H1 (cell line): ENCODE results near the gene HMG20A. TPM values are rescaled to one million over a fixed set of nuclear protein-coding genes. Genes with fewer than 3 reads are reported as not detected.

Experiments
- CTCF ChIA-PET: fragments of 300-600 bp; sonication (Branson Sonifier 250); formaldehyde crosslinking; loops from one replicate; lab custom pipeline; 2021; ENCODE audit not compliant: partially characterized antibody; lab: Charles Lee
- POLR2A ChIA-PET: fragments of 300-600 bp; sonication (Branson Sonifier 250); formaldehyde crosslinking; loops from one replicate; lab custom pipeline; 2021; ENCODE audit warnings: inconsistent platforms; ENCODE audit not compliant: partially characterized antibody; lab: Charles Lee
- DNase-seq, 2 experiments: peaks; one replicate each; pipeline versions ENCODE4 v3.0.0 to v3.0.0-alpha.2; 2010 to 2022; ENCODE audit warnings: low spot score in 2 of 2, low read depth in 1 of 2, mixed read lengths in 1 of 2
- FAIRE-seq: peaks from 2 replicates; lab custom pipeline; 2011; peaks lifted over from hg19 to GRCh38; lab: Jason Lieb, UNC
- H2AFZ ChIP-seq: 2 replicates; pipeline ENCODE4 v1.8.1; 2012; ENCODE audit warnings: low read length, inconsistent platforms
- H2AK5ac ChIP-seq: 2 replicates; pipeline ENCODE4 v1.6.1; 2013; ENCODE audit warnings: low read depth, low read length
- H2BK120ac ChIP-seq: replicated peaks from 2 replicates; pipeline ENCODE3; 2013; ENCODE audit warnings: low read depth, low read length, inconsistent platforms
- H2BK12ac ChIP-seq: 2 replicates; pipeline ENCODE4 v1.6.1; 2013; ENCODE audit warnings: low read depth, low read length
- H2BK15ac ChIP-seq: 2 replicates; pipeline ENCODE4 v1.6.1; 2013; ENCODE audit warnings: low read length
- H2BK20ac ChIP-seq: 2 replicates; pipeline ENCODE4 v1.6.1; 2013; ENCODE audit warnings: low read length
- H2BK5ac ChIP-seq: 2 replicates; pipeline ENCODE4 v1.6.1; 2013; ENCODE audit warnings: low read depth, low read length
- H3K14ac ChIP-seq: 2 replicates; pipeline ENCODE4 v1.6.1; 2013; ENCODE audit warnings: inconsistent platforms; ENCODE audit not compliant: insufficient read length
- H3K18ac ChIP-seq: 2 replicates; pipeline ENCODE4 v1.6.1; 2013; ENCODE audit warnings: low read length; ENCODE audit errors: extremely low read depth
- H3K23ac ChIP-seq: 2 replicates; pipeline ENCODE4 v1.6.1; 2013; ENCODE audit warnings: inconsistent platforms; ENCODE audit not compliant: insufficient read length
- H3K23me2 ChIP-seq: 2 replicates; pipeline ENCODE4 v1.6.1; 2013; ENCODE audit warnings: low read depth, low read length
- H3K27ac ChIP-seq: 2 replicates; pipeline ENCODE4 v1.6.1; 2011; ENCODE audit warnings: low read depth, low read length, inconsistent platforms
- H3K27me3 ChIP-seq, 4 experiments: replicated peaks in 1 of 4; 1 replicate in 1 of 4; 2 replicates in 3 of 4; pipeline versions ENCODE4 v1.6.1 to v1.8.1; 2011 to 2013; ENCODE audit warnings: low read length in 3 of 4, mild to moderate bottlenecking in 3 of 4, inconsistent platforms in 2 of 4, mixed read lengths in 2 of 4, moderate library complexity in 1 of 4; ENCODE audit not compliant: control insufficient read depth in 3 of 4, insufficient read depth in 3 of 4; ENCODE audit errors: extremely low read depth in 1 of 4
- H3K36me3 ChIP-seq, 4 experiments: 2 replicates each; pipeline versions ENCODE4 v1.6.1 to v1.8.1; 2011 to 2013; ENCODE audit warnings: mild to moderate bottlenecking in 4 of 4, low read length in 3 of 4, moderate library complexity in 2 of 4, control low read depth in 1 of 4, inconsistent platforms in 1 of 4; ENCODE audit not compliant: insufficient read depth in 4 of 4, control insufficient read depth in 2 of 4
- H3K4ac ChIP-seq: replicated peaks from 2 replicates; pipeline ENCODE3; 2013; ENCODE audit warnings: low read length, low read depth, mixed read lengths, inconsistent platforms; ENCODE audit not compliant: insufficient read length
- H3K4me1 ChIP-seq, 4 experiments: replicated peaks in 1 of 4; 1 replicate in 1 of 4; 2 replicates in 3 of 4; pipeline versions ENCODE4 v1.6.1 to v1.8.1; 2011 to 2013; ENCODE audit warnings: low read length in 3 of 4, inconsistent platforms in 2 of 4, mixed read lengths in 1 of 4; ENCODE audit not compliant: insufficient read depth in 4 of 4, control insufficient read depth in 3 of 4
- H3K4me2 ChIP-seq, 2 experiments: 2 replicates each; pipeline versions ENCODE4 v1.6.1 to v1.8.1; 2011 to 2013; ENCODE audit warnings: low read depth in 2 of 2, low read length in 2 of 2, control low read depth in 1 of 2, inconsistent platforms in 1 of 2, mild to moderate bottlenecking in 1 of 2; ENCODE audit not compliant: insufficient read depth in 1 of 2
- H3K4me3 ChIP-seq, 4 experiments: fragments of 200-600, 300-600 bp in 1 of 4; sonication (generic), shearing (Covaris generic), sonication (Bioruptor Twin) in 1 of 4; 2 replicates each; pipeline versions ENCODE4 v1.5.1 to v1.8.1; 2011 to 2016; ENCODE audit warnings: low read length in 4 of 4, low read depth in 3 of 4, control low read depth in 2 of 4, inconsistent platforms in 2 of 4, mild to moderate bottlenecking in 2 of 4, mixed read lengths in 1 of 4, moderate library complexity in 1 of 4; ENCODE audit not compliant: insufficient read depth in 2 of 4; ENCODE audit errors: extremely low read depth in 1 of 4
- H3K56ac ChIP-seq: replicated peaks from 2 replicates; pipeline ENCODE3; 2013; ENCODE audit warnings: low read depth, mild to moderate bottlenecking, mixed read lengths, low read length, inconsistent platforms; ENCODE audit not compliant: insufficient read length
- H3K79me1 ChIP-seq: 2 replicates; pipeline ENCODE4 v1.6.1; 2013; ENCODE audit warnings: low read depth, low read length, control low read depth
- H3K79me2 ChIP-seq, 2 experiments: 2 replicates each; pipeline versions ENCODE4 v1.6.1 to v1.8.1; 2012 to 2013; ENCODE audit warnings: low read length in 2 of 2, mild to moderate bottlenecking in 2 of 2, inconsistent platforms in 1 of 2; ENCODE audit not compliant: insufficient read depth in 2 of 2, control insufficient read depth in 1 of 2
- H3K9ac ChIP-seq, 4 experiments: replicated peaks in 1 of 4; 1 replicate in 1 of 4; 2 replicates in 3 of 4; pipeline versions ENCODE4 v1.6.1 to v1.8.1; 2011 to 2013; ENCODE audit warnings: low read depth in 3 of 4, low read length in 3 of 4, control low read depth in 2 of 4, mild to moderate bottlenecking in 2 of 4, moderate library complexity in 2 of 4, inconsistent platforms in 1 of 4; ENCODE audit errors: extremely low read depth in 1 of 4
- H3K9me3 ChIP-seq, 2 experiments: 2 replicates each; pipeline versions ENCODE4 v1.6.1 to v1.8.1; 2012 to 2013; ENCODE audit warnings: mild to moderate bottlenecking in 2 of 2, moderate library complexity in 2 of 2, control low read depth in 1 of 2, inconsistent platforms in 1 of 2, low read depth in 1 of 2, low read length in 1 of 2, mixed read lengths in 1 of 2; ENCODE audit not compliant: insufficient read depth in 2 of 2
- H4K20me1 ChIP-seq, 2 experiments: replicated peaks in 1 of 2; 2 replicates each; pipeline versions ENCODE3 to v1.8.1; 2011 to 2013; ENCODE audit warnings: inconsistent platforms in 2 of 2, low read length in 2 of 2, mild to moderate bottlenecking in 1 of 2; ENCODE audit not compliant: insufficient read depth in 2 of 2, control insufficient read depth in 1 of 2
- H4K5ac ChIP-seq: 2 replicates; pipeline ENCODE4 v1.6.1; 2013; ENCODE audit warnings: low read length, low read depth, mixed read lengths, inconsistent platforms; ENCODE audit not compliant: insufficient read length
- H4K8ac ChIP-seq: 2 replicates; pipeline ENCODE4 v1.8.0; 2013; ENCODE audit warnings: mild to moderate bottlenecking, moderate library complexity, low read length, inconsistent platforms; ENCODE audit not compliant: insufficient read depth; ENCODE audit errors: extremely low read depth
- H4K91ac ChIP-seq: replicated peaks from 2 replicates; pipeline ENCODE3; 2013; ENCODE audit warnings: low read length, mixed read lengths, inconsistent platforms; ENCODE audit not compliant: insufficient read length
- EGR1 ChIP-seq: IDR thresholded peaks from 2 replicates; pipeline ENCODE4 v1.6.1; 2011; ENCODE audit warnings: low read depth, low read length, borderline replicate concordance
- PHF8 ChIP-seq: fragments of 200-600 bp; sonication (generic); conservative IDR thresholded peaks from 2 replicates; pipeline ENCODE4 v1.7.1; 2012; ENCODE audit warnings: low read depth, mild to moderate bottlenecking, inconsistent platforms, low read length, moderate library complexity
- polyA plus RNA-seq, 7 experiments: library from polyadenylated mRNA; depleted of rRNA in 3 of 7; stranded (reverse) in 5 of 7; unstranded in 2 of 7; fragments of >200 nt in 5 of 7; fragments of 200-250 nt in 2 of 7; gene quantifications; 1 replicate in 5 of 7; 2 replicates in 1 of 7; 4 replicates in 1 of 7; pipeline versions ENCODE4 v1.2.1 to v1.2.3, GENCODE V29; 2011 to 2013; ENCODE audit warnings: missing spikeins in 2 of 7, mixed read lengths in 2 of 7
- total RNA-seq: library from RNA; stranded (reverse); fragmentation: NEBNext Ultra II Directional; extraction: Animal tissue kit (Norgen Biotek cat#: 25700); gene quantifications from 2 replicates; pipeline ENCODE4 v1.2.1, GENCODE V29; 2021

Gene HMG20A
- total and polyA plus RNA-seq, 2 of the 8 experiments (the other 6 are each of a cell fraction or from before 2014, with no cell fraction given): 52.1 to 59.7 TPM

GRCh38 chr15:77487888-77488287, 67.2 kb downstream of the HMG20A start:
- Histone ChIP-seq H2BK5ac (no peak overlapping the region), H3K79me2 (no peaks in the 10 kb centered on the region), H4K8ac (no peak overlapping the region), H3K4me2 (no peak overlapping the region), H3K23ac (no peak overlapping the region), H4K91ac (no peak overlapping the region), H3K23me2 (no peaks in the 10 kb centered on the region), H2AK5ac (no peak overlapping the region), H3K79me1 (no peaks in the 10 kb centered on the region), H3K56ac (no peak overlapping the region), H4K20me1 (no peaks in the 10 kb centered on the region), H3K4me3 (no peak overlapping the region), H3K4ac (no peak overlapping the region), H3K36me3 (peaks cover 0 to 11% (median 0%) of the 10 kb centered on the region in 4 experiments; a peak in 3 of 8 replicates), H2BK120ac (no peak overlapping the region), H3K9me3 (no peaks in the 10 kb centered on the region), H2BK12ac (no peak overlapping the region), H2AFZ (no peak overlapping the region), H3K4me1 (peaks cover 0 to 20% (median 12%) of the 10 kb centered on the region in 4 experiments; a peak in 6 of 7 replicates), H3K14ac (no peak overlapping the region), H3K27ac (no peak overlapping the region), H2BK15ac (no peak overlapping the region), H3K27me3 (no peaks in the 10 kb centered on the region), H4K5ac (no peak overlapping the region), H3K9ac (no peak overlapping the region), H3K18ac (no peak overlapping the region), H2BK20ac (no peak overlapping the region)
- DNase-seq (no peak), FAIRE-seq (no peak)
- CTCF ChIA-PET: interaction anchor here (1.2 to 2.5 kb wide), 3 partner anchors 9 to 305 kb away, joined by 3 to 19 read pairs (median 4); no protein-coding TSS in a partner anchor
- TF ChIP-seq PHF8 (no peak), EGR1 (no peak)
- POLR2A ChIA-PET: no interaction called here
